ENCODE data around the gene PPP1R27.

Gene PPP1R27, protein sequence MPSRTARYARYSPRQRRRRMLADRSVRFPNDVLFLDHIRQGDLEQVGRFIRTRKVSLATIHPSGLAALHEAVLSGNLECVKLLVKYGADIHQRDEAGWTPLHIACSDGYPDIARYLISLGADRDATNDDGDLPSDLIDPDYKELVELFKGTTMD

DNA sequence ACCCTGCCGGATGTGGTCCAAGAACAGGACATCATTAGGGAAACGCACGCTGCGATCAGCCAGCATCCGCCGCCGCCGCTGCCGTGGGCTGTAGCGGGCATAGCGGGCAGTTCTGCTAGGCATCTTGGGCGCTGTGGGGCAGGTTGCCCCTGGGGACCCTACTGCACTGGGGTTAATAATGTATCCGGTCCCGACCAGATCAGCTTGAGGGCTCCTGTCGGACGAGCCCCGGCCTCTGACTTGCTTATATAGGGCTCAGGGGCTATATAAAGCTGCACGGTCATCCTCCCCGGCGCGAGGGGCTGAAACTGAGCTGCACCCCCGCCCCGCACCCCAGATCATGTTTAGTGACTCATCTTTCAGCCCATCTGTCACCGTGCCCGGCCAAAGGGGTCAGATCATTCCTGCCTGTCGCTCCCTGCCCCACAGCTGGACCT is at the start of gene PPP1R27:
TSS of gene PPP1R27 (minus strand) at position 220 of the 437 bp plus-strand sequence. CDS start at position 123, 97 bp downstream.
- DNase-seq (ENCODE audit: low read depth in 1 of 2, low spot score in 1 of 2): no peak

DNA sequence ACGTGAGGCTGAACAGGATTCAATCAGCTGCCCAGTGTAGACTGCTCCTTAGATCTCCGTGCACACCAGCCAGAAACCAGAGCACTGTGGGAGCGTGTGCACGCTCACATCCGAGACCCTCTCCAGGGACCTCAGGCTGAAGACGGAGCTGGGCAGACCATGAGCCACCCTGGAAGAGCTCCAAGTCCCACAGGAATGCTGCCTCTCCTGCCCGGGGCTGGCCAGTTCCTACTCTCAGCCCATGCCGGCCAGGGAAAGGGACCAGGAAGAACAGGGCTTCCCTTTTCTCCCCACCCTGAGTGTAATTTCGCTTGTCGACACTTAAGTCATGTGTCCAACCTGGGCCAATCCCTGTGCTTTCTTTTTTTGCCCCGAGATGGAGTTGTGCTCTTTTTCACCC is 49.7 kb upstream of the PPP1R27 start:
- no peak for DNase-seq (ENCODE audit: low read depth in 1 of 2, low spot score in 1 of 2)

DNA sequence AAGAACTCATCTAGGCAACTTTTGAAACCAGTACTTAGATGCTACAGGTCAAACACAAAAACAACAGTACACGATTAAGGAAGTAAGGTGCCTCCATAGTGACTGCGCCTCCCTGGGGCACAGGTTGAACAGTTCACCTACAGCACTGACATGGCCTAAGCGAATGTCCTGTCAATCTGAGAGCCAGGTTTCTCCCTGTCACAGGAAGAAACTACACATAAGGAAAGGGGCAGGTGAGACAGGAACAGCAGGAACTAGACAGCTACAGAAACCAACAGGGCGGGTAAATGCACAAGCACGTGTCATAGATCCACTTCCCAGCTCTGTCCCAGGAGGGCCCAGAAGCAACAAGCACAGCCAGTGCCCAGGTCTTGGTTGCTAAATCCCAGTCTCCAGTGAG is 44.3 kb upstream of the PPP1R27 start:
- DNase-seq (ENCODE audit: low read depth in 1 of 2, low spot score in 1 of 2): no peak

DNA sequence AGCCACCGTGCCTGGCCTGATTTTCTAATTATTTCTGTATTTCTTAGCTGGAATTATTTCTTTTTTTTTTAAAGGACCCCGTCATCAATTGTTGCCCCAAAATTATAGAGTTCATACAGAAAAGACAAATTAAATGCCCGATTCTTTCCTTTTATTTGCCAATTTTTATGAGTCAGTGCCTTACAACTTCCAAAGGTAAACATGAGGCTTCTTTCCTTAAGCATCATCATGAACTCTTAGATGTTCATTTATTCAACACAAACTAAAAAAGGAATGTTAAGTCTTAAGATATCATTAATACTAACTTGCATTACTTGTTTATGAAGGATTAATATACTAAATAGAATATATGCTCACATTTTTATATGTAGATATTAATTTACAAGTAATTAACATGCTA is 43.4 kb upstream of the PPP1R27 start:
- DNase-seq (ENCODE audit: low read depth in 1 of 2, low spot score in 1 of 2): no peak

DNA sequence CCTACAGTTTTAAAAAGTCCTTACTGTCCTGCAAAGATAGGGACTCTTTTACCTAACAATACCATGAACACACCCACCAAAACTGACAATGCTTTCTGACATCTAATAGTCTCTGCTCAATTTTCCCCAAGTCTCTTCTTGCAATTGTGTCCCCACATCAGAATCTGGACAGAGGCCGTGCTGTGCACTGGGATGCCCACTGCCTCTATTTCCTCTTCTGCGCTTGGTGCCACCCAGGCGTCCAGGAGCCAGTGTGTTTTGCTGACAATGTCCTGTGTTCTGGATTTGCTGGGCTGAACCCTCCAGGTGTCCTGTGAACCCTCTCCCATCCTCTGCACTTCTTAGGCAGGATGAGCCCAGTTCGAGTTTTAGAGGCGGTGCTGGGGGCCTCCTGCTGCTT is 42.7 kb upstream of the PPP1R27 start:
- no peak for DNase-seq (ENCODE audit: low read depth in 1 of 2, low spot score in 1 of 2)

DNA sequence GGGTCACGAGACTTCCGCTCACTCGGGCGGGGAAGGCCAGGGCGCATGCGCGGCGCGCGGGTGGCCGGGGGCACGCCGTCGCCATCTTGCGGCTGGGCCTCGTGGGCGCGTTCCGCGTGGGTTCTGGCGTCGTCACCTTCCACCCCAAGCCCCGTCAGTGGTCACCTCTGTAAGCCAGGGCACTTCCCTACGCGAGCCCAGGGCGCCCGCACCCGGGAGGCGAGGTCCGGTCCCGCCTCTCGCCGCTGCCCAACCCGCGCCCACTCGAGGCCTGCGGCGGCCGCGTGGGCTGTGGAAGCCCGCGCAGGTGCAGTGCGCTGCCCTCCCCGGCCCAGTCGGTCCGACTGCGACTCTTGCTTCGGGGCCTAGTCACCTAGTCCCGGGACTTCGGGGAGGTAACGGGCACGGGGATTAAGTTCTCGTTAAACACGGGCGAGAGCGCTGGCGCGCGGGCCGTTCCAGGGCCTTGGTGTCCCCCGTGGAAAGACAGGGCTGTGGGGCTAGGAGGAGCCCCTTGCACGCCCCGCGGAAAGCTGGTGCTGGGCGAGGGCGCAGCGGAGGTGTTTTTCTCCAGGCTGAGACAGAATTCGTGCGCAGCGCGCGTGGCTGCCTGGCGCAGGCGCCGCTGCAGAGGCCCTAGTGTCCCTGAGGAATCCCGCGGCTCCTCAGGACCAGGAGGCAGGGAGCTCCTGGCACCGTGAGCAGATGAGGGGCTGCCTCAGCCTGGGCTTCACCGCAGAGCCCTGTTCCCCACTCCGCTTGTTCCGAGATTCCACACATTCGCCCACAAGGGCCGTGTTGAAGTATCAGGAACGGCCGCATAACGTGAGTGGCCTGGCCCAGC is 36.8 kb upstream of the PPP1R27 start:
- DNase-seq (ENCODE audit: low read depth in 1 of 2, low spot score in 1 of 2): peak; percentile 87 to 95

DNA sequence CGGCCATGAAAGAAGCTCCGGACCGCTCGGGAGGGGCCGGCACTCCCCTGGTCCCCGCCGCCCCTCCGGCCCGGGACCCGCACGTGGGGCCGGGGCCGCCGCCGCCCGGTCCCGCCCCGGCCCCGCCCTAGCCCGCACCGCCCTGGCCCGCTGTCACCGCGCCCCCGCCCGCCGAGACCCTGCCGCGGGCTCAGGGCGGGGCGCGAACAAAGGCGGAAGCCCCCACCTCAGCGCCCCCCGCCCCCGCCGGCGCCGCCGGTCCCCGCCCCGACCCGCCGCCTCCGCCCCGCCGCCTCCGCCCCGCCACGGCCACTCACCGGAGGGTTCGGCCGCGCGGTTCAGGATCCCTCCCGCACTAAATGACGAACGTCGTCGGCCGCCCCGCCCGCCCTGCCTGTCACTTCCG is 36.1 kb upstream of the PPP1R27 start, which contains the start of gene ARHGDIA:
TSS of gene ARHGDIA (minus strand) at position 357 of the 406 bp plus-strand sequence. CDS start 1,407 bp downstream, outside the sequence.
- DNase-seq (ENCODE audit: low read depth in 1 of 2, low spot score in 1 of 2): no peak

DNA sequence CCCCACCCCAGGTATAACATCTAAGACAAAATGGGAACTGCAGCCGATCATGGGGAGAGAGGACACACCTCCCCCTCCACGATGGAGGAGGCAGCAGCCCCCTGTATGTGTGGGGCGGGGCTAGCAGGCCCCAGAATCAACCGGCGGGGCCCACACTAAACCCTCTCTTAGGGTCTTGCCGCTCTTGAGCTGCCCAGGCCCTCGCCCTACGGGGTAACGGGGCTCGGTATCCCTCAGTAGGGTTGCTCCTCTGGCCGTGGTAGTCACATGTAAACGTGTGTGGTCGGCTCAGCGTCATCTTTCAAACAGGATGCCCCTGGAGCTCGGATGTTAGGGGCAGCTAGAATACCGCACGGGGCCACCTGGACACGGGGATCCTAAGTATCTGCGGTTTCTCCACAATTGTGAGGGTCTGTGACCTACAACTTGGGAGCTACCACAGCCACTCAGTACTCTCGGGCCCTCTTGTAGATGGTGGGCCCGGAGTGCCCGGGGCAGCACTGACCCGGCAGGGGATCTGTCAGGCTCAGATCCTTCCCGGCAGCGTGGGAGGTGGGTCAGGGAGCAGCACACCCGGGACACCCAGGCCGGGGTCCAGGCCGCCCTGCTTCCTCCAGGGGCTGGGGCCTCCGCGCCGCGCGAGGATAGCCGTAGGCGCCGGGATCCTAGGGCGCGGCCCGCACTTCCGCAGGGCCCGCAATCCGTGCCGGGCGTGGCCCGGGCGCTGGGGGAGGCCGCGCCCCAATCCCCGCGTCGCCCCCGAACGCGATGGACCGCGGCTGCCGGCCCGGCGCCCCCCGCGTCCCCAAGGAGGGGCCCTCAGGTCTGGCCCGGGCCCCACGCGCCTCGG is 35.5 kb upstream of the PPP1R27 start:
- no peak for DNase-seq (ENCODE audit: low read depth in 1 of 2, low spot score in 1 of 2)

DNA sequence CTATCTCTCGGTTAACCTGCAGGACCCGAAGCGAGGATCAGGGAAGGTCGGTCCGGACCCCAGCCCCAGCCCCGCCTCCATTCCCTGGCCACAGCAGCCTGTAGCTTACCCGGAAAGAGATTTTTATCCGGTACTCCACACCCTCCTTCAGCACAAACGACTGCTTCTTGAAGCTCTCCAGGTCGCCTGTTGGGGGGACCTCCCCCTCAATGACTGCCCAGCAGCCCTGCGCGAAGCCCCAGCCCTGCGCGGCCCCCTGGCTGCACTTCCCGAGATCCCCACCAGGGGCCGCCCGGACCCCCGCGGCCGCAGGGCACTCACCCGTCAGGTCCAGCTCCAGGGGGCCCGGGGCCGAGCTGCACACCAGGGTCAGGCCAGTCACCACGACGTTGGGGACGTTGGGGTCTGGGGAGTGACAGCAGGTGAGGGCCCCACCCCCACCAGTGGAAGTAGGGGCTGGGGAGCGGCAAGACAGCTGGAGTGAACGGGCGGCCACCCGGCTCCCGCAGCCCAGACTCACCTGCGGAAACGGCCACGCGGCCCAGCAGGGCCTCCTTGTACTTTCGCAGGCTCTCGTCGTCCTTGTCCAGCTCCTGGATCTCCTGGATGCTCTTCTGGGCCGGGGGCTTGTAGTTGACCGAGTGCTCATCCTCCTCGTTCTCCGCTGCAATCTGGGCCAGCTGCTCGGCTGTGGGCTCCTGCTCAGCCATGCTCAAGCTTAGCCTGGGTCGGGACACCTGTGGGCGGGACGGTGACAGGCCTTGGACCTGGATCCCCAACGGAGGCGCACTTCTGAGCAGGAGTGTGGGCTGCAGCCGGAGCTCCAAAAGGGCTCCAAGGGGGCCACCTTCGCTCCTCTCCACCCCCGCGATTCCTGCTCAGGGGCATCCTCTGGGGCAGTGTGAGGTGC is 34.6 kb upstream of the PPP1R27 start:
- DNase-seq (ENCODE audit: low read depth in 1 of 2, low spot score in 1 of 2): no peak

DNA sequence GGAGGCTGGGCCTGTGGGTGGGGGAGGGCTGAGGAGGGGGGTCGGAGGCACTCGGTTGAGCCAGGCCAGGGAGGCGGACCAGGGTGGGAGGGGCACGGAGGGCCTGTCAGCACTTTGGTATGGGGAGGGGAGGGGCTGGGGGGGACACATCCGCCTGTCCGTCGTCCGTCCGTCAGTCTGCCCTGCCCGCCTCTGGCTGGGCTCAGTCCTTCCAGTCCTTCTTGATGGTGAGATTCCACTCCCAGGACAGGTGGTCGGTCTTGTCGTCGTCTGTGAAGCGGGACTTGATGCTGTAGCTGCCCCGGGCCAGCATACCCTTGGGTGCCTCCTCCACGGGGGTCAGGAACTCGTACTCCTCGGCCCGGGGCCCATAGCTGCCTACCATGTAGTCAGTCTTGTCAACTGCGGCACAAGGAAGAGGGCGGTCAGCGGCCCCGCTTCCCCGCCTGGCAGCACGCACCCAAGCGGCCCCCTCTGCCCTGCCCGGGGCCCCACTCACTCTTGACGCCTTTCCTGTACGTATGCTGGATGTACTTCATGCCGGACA is 33.9 kb upstream of the PPP1R27 start:
- DNase-seq (ENCODE audit: low read depth in 1 of 2, low spot score in 1 of 2): no peak

DNA sequence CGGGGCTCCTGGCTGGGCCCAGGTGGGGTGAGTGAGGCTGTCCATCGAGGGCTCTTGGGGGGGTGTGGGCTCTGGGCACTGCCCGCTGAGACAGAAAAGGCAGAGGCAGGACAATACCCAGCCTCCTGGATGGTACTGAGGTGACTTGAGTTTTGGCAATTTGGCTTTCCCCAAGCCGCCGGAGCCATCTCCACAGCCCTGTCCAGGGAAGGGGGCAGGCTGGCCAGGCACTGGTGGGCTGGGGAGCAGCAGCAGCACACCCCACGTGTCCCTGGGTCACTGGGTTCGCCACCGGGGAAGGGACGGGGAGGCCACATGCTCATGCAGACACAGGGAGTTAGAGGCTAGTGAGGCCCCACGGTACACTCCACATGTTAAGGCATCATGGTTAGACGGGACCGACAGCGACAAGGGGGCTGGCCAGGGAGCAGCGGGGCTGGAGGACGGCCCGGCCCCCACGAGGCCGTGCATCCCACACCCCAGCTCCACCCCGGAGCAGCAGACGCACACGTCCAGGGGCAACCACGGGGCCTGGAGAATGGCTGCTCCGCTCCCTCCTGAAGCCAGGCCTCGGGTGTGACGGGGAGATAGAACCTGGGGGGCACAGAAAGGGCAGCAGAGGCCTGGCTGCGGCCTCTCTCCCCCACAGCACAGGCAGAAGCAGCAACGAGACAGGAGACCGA is 33.3 kb upstream of the PPP1R27 start:
- DNase-seq (ENCODE audit: low read depth in 1 of 2, low spot score in 1 of 2): no peak

DNA sequence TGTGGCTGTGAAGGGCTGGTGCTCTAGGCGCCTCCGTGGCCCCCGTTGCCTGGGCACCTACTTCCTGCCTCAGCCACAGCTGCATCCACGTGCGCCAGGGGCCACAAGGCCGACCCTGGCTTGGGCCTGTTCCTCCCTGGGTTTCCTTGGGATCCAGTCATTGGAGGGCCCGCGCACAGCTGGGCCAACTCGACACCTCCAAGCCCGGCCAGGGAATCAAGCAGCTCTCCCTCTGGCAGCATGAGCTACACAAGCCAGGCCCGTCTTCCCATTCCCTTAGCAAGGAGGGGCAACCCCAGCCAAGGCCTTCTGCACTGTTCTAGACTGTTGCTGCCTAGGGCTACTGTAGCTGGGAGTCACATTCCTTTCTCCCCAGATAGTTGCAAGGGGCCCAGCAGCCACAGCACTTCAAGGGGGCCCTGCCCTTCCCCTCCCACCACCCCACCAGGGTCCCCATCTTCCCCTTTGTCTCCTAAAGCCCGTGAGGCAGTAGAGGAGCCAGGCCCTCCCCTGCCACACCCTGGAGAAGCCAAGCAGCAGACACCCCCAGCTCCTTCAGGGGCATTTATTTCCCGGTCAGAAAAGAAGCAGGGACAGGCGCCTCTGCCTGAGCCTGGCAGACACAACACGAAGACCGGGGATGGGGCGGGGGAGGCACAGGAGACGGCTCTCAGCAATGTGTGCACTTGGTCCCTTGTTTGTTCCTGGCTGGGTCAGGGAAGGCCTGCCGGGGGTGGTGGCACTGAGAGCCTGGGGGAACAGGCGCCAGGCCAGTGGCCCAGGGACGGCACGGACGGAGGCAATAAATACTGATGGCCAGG is 32.5 kb upstream of the PPP1R27 start:
- DNase-seq (ENCODE audit: low read depth in 1 of 2, low spot score in 1 of 2): peak in 1 of 2 donors; percentile 15

DNA sequence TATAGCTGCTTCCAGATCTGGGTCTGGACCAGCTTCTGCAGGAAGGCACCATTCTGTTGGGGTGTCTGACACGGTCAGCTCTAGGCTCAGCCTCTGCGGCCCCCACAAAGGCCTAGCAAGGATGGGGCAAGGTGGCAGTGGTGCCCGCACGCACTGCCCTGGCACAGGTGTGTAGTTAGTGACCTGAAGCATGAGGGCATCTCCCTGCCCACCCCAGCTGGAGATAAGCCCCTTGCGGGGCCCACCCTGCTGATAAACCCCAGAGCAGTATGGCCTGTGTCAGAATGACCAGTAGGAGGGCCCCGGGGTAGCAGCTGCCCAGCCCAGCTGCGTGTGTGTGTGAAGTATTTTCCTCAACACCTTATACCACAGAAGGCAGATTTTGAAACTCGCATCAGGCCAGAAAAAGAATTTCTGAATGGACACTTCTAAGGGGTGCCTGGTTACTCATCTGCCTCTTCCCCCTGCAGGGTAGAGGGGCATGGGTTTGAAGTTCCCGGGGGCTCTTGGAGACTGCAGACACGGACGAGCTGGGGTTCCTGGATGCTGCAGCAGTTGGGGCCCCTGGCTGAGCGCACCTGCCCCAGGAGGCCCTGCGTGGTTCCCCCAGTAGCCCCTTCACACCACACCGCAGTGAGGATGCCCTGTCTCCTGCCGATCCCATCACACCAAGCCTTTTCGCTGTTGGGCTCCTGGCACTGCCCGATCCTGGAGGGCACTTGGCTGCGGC is 31.8 kb upstream of the PPP1R27 start:
- DNase-seq (ENCODE audit: low read depth in 1 of 2, low spot score in 1 of 2): peak in 1 of 2 donors; percentile 11

DNA sequence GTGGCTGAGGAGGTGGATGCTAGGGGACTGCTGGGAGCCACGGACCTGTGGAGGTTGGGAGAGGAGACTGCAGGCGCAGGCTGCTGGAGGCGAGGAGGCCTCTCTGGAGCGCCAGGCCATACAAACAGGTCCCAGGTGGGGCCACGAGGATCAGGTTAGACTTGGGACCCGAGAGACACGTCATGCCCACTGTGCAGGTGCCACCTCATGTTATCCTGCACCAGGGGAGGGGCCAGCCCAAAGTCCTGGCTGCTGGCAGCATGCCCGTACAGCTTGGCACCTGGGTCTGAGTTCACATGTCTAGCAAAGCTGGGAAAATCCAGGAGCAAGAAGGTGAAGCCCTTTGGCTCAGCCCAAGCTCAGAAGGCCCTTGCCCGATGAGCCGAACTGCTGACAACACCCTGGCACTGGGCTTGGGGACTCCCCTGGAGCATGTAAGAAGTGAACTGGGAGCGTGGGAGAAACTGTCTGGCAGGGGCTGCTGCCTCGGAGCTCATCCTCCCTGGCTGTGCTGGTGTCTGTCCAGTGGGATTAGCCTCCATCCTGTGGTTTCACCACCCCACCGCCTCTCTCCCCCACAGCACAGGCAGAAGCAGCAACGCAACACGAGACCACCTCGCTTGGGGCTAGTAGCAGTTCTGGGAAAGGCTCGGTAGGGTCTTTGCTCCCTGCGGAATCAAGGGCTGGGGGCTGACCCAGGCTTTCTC is 31.0 kb upstream of the PPP1R27 start:
- no peak for DNase-seq (ENCODE audit: low read depth in 1 of 2, low spot score in 1 of 2)

DNA sequence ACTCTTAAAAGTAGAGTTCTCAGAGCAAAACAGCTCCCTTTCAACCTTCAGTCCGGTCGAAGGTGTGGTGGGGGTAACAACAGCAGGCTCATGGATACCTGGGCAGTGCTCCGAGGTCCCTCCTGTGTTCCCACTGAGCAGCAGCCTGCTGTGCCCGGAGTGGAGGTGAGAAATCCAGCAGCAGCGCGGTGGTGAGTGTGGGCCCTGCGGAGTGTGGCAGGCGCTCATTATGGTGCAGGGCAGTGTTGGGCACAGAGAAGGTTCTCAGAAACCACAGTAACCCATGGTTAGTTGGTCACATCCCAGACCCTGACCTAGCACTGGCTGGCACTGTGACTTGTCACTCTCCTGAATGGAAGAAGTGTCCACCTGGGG is 30.5 kb upstream of the PPP1R27 start:
- DNase-seq (ENCODE audit: low read depth in 1 of 2, low spot score in 1 of 2): no peak

DNA sequence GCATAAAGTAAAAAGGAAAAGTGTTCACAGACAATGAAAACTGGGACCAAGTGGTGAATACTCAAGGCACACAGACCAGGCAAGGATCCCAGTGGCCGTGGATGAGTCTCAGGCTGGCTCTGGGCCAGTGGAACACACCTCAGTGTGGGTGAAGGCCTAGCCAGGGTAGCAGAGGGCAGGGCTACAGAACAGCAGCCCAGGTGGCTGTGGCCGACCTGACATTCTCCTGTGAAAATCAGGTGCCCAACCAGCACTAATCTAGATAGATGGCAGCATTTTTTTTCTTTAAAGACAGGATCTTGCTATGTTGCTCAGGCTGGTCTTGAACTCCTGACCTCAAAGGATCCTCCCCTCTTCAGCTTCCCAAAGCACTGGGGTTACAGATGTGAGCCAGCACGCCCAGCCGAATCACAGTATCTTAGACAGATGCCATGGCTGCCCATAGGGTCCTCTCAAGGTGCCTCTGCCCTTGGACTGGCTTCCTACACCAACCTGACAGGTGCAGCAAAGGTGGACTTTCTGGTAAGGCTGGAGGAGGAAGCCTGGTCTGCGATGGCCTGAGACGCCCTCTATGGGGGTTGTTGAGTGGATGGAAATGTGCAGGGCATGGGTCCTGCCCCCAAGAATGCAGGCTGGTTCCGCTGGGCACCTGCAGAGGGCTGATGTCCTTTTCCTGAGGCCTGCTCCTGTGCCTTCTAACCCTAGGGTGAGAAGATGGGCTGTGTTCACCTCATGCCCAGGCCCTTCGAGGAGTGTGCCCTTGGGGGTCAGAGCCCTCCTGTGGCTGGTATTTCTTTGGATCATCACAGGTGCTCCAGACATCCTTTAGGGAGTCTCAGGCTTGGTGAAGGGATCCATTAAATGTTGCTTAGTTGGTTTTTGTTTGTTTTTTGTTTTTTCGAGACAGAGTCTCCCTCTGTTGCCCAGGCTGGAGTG is 29.3 kb upstream of the PPP1R27 start:
- DNase-seq (ENCODE audit: low read depth in 1 of 2, low spot score in 1 of 2): no peak

All from activated CD4-positive, alpha-beta T cell treated with anti-CD3 and anti-CD28 coated beads, Interleukin-2, amount 50 U/mL, for 24 hours (primary cell).